ENCODE data around the gene TPCN2. TPM values are rescaled to one million over a fixed set of nuclear protein-coding genes. Genes with fewer than 3 reads are reported as not detected.

Gene TPCN2
- total RNA-seq, 4 donors from 2014 or later = 18.7 to 34.5 (median 24.7) TPM

DNA sequence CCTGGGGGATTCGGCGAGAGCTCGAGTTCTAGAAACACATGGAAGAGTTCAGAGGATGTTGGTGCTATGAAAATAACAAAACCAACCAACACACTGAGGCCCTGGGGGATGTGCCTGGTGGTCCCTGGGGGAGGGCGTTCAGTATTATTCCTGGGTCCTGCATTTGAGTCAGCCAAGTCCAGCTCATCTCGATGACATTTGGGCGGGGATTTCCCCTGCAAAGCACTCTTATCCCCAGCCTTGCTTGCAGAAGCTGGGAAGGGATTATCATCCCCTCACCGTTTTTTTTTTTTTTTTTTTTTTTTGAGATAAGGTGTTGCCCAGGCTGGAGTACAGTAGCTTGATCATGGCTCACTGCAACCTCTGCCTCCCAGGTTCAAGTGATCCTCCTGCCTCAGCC, 104.9 kb downstream of the TPCN2 start:
- TF ChIP-seq POLR2A (IDR thresholded peaks at IDR 0.05; ENCODE audit: low read depth) (no peak), POLR2AphosphoS5 (IDR thresholded peaks at IDR 0.05) (no peak), EP300 (IDR thresholded peaks at IDR 0.05) (no peak)
- TF ChIP-seq, protein P1, sequence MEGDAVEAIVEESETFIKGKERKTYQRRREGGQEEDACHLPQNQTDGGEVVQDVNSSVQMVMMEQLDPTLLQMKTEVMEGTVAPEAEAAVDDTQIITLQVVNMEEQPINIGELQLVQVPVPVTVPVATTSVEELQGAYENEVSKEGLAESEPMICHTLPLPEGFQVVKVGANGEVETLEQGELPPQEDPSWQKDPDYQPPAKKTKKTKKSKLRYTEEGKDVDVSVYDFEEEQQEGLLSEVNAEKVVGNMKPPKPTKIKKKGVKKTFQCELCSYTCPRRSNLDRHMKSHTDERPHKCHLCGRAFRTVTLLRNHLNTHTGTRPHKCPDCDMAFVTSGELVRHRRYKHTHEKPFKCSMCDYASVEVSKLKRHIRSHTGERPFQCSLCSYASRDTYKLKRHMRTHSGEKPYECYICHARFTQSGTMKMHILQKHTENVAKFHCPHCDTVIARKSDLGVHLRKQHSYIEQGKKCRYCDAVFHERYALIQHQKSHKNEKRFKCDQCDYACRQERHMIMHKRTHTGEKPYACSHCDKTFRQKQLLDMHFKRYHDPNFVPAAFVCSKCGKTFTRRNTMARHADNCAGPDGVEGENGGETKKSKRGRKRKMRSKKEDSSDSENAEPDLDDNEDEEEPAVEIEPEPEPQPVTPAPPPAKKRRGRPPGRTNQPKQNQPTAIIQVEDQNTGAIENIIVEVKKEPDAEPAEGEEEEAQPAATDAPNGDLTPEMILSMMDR (IDR thresholded peaks at IDR 0.05) = no peak
- Histone ChIP-seq H3K27me3 (no peaks in the 10 kb centered on the region), H3K36me3 (peaks cover 0 to 15% (median 7%) of the 10 kb centered on the region in 4 donors), H3K9me3 (no peaks in the 10 kb centered on the region), H3K4me1 (peaks cover 23 to 37% (median 26%) of the 10 kb centered on the region in 4 donors), H3K27ac (replicated peaks in 1 of 4) (no peak overlapping the region), H3K4me3 (no peak overlapping the region)
- no peak for DNase-seq (ENCODE audit: extremely low spot score)
- WGBS = 71% methylated on average over 7 of the region's 7 CpGs
- intact Hi-C loops (cut with DNase I) = no loop called here

DNA sequence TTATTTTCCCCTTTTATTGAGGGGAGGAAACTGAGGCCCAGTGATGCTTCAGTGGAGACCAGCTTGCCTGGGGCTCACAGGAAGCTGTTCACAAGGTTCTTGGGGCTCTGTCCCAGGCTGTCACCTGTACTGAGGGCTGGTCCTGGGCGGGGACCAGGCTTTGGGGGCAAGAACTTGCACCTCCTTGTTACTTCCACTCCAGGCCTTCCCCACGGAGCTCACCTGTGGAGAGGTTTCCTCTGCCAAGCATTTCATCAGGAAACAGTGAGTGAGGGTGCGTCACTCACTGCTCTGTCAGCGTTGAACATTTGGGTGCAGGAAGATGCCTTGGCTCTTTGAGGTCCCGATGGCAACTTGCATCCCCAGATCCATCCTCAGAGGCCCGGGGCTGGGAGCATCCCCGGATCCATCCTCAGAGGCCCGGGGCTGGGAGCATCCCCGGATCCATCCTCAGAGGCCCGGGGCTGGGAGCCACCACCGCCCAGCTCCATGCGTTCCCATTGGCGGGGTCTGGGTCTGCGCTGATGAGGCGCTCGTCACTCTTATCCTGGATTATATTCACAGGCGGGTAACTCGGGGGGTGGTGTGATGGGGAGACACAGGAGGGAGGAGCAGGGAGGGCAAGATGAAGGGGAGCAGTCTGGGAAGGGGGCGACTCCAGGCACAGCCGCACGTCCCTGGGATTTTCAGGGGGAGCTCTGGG, 105.6 kb downstream of the TPCN2 start:
- Histone ChIP-seq H3K27me3 (no peaks in the 10 kb centered on the region), H3K9me3 (no peaks in the 10 kb centered on the region), H3K4me1 (peaks cover 23 to 37% (median 26%) of the 10 kb centered on the region in 4 donors), H3K27ac (replicated peaks in 1 of 4) (no peak overlapping the region), H3K4me3 (no peak overlapping the region), H3K36me3 (peaks cover 0 to 10% (median 5%) of the 10 kb centered on the region in 4 donors)
- no peak for DNase-seq (ENCODE audit: extremely low spot score)
- 94% methylated on average over 14 of the region's 21 CpGs for WGBS
- no peak for TF ChIP-seq POLR2A (IDR thresholded peaks at IDR 0.05; ENCODE audit: low read depth)
- TF ChIP-seq POLR2AphosphoS5 (IDR thresholded peaks at IDR 0.05) = no peak
- no peak for TF ChIP-seq EP300 (IDR thresholded peaks at IDR 0.05)
- TF ChIP-seq, protein P1 (IDR thresholded peaks at IDR 0.05) = no peak
- intact Hi-C loops (cut with DNase I) = no loop called here

DNA sequence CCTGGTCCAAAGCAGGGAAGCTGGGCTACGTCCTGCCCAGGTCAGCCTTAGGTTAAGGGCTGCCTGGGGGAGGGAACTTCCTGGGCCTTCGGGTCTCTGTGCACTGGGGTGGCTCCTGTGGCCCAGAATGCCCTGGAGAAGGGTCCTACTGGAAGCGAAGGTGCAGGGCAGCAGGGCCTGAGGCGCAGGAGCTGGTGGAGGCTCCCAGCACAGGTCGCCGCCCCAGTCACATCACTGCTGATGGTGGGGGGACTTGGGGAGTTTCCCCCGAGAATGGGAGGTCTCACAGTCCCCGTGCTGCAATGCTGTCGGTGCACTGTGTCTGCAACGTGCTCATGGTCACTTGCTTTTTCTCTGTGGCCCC, 106.2 kb downstream of the TPCN2 start:
- TF ChIP-seq, protein P1 (IDR thresholded peaks at IDR 0.05) = no peak
- TF ChIP-seq EP300 (IDR thresholded peaks at IDR 0.05) = no peak
- TF ChIP-seq POLR2A (IDR thresholded peaks at IDR 0.05; ENCODE audit: low read depth) = no peak
- no peak for TF ChIP-seq POLR2AphosphoS5 (IDR thresholded peaks at IDR 0.05)
- DNase-seq (ENCODE audit: extremely low spot score) = no peak
- peaks cover 23 to 37% (median 26%) of the 10 kb centered on the region in 4 donors for H3K4me1 ChIP-seq
- H3K4me3 ChIP-seq = no peak overlapping the region
- WGBS = 93% methylated on average over 3 of the region's 10 CpGs
- H3K27me3 ChIP-seq = no peaks in the 10 kb centered on the region
- no peak overlapping the region for H3K27ac ChIP-seq (replicated peaks in 1 of 4)
- intact Hi-C loops (cut with DNase I) = no loop called here
- no peaks in the 10 kb centered on the region for H3K9me3 ChIP-seq
- H3K36me3 ChIP-seq = peaks cover 0 to 9% (median 3%) of the 10 kb centered on the region in 4 donors

GRCh38 chr11:69155302-69156234, 106.8 kb downstream of the TPCN2 start, which contains the start of gene SMIM38:
Gene SMIM38, plus strand, starts transcription at chr11:69155935. Its CDS starts 1,912 bp downstream, at chr11:69157847.
- peaks cover 25 to 38% (median 29%) of the 10 kb centered on the region in 4 donors for H3K4me1 ChIP-seq
- no peak for DNase-seq (ENCODE audit: extremely low spot score)
- 86% methylated on average over 12 of the region's 32 CpGs for WGBS
- no peaks in the 10 kb centered on the region for H3K9me3 ChIP-seq
- no peak within 1 kb of the TSS for H3K4me3 ChIP-seq
- H3K36me3 ChIP-seq = peaks cover 0 to 9% (median 3%) of the 10 kb centered on the region in 4 donors
- peak within 1 kb of the TSS; percentile 43 to 70 (median 60) for H3K27ac ChIP-seq (replicated peaks in 1 of 4)
- no peaks in the 10 kb centered on the region for H3K27me3 ChIP-seq
- intact Hi-C loops (cut with DNase I) = no loop called here
- TF ChIP-seq, protein P1 (IDR thresholded peaks at IDR 0.05) = no peak
- TF ChIP-seq POLR2A (IDR thresholded peaks at IDR 0.05; ENCODE audit: low read depth) = no peak
- TF ChIP-seq POLR2AphosphoS5 (IDR thresholded peaks at IDR 0.05) = no peak
- TF ChIP-seq EP300 (IDR thresholded peaks at IDR 0.05) = no peak

Data from esophagus muscularis mucosa (tissue), 4 donors.